Measurements from ENCODE around the gene BEST3. TPM values are rescaled to one million over a fixed set of nuclear protein-coding genes. Genes with fewer than 3 reads are reported as not detected.

Gene BEST3
- polyA plus RNA-seq, 1 experiment, result not detected

DNA sequence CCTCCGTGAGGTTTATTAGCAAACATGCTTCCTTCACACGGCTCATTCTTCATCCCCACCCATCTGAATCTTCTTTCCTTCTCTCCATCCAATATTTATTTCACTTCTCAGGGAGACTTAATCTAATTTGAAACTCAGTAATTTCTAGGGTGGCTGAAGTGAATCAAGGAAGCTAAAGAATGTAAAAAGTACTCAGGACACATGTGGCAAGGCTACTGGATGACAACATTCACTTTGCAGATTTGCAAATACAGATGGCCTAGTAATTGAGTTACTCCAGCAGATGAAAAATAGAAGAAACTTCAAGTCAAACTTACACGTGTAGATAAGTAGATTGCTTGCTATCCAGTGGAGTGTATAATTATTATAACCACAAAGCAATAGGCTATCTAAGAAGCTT, 15.4 kb upstream of the BEST3 start:
- ChIA-PET CTCF (no interaction called here), POLR2A (no interaction called here)
- TF ChIP-seq, protein P1, sequence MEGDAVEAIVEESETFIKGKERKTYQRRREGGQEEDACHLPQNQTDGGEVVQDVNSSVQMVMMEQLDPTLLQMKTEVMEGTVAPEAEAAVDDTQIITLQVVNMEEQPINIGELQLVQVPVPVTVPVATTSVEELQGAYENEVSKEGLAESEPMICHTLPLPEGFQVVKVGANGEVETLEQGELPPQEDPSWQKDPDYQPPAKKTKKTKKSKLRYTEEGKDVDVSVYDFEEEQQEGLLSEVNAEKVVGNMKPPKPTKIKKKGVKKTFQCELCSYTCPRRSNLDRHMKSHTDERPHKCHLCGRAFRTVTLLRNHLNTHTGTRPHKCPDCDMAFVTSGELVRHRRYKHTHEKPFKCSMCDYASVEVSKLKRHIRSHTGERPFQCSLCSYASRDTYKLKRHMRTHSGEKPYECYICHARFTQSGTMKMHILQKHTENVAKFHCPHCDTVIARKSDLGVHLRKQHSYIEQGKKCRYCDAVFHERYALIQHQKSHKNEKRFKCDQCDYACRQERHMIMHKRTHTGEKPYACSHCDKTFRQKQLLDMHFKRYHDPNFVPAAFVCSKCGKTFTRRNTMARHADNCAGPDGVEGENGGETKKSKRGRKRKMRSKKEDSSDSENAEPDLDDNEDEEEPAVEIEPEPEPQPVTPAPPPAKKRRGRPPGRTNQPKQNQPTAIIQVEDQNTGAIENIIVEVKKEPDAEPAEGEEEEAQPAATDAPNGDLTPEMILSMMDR (IDR thresholded peaks at IDR 0.05; ENCODE audit: insufficient read depth, low read depth, low read length), result no peak
- Histone ChIP-seq H3K4me3 (ENCODE audit: low read depth, low read length) (no peak overlapping the region), H3K36me3 (ENCODE audit: control insufficient read depth, insufficient read depth, low read length) (no peaks in the 10 kb centered on the region), H3K27me3 (ENCODE audit: control insufficient read depth, insufficient read depth, low read length) (no peaks in the 10 kb centered on the region)
- DNase-seq (ENCODE audit: low read depth), result no peak

DNA sequence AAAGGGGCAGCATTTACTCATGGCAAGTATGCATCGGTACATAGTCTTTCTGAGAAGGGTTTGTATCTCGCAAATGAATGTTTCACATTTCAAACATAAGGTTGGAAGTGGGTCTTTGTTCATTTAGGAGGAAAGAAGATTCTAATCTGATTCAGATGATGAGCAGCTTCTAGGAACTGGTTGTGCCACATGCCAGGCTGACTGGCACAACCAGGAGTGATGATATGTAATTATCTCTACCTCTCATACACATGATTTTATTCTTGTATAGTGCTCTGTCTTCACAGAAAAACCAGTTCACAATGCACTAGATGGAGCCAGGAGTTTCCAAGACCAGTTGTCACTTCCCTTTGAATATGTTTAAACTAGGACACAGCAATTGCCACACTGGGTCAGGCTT, 13.7 kb upstream of the BEST3 start:
- H3K36me3 ChIP-seq (ENCODE audit: control insufficient read depth, insufficient read depth, low read length), result no peaks in the 10 kb centered on the region
- H3K27me3 ChIP-seq (ENCODE audit: control insufficient read depth, insufficient read depth, low read length), result no peaks in the 10 kb centered on the region
- no peak overlapping the region for H3K4me3 ChIP-seq (ENCODE audit: low read depth, low read length)
- DNase-seq (ENCODE audit: low read depth), result no peak
- ChIA-PET CTCF (interaction anchor here (0.6 kb wide), 1 partner anchor 81 kb away, joined by 4 read pairs; no protein-coding TSS in a partner anchor), POLR2A (no interaction called here)
- TF ChIP-seq, protein P1 (IDR thresholded peaks at IDR 0.05; ENCODE audit: insufficient read depth, low read depth, low read length), result no peak

DNA sequence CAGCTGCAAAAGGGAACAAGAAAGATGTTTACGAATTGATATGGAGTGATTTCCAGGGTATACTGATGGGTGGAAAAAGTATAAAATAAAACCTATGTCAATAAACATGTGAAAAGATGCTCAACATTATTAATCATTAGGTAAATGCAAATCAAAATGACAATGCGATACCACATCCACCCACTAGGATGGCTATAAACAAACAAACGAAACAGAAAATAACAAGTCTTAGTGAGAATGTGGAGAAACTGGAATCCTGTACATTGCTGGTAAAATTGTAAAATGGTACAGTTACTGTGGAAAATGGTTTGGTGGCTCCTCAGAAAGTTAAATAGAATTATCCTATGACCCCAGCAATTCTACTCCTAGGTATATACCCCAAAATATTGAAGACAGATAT, 9.5 kb upstream of the BEST3 start:
- Histone ChIP-seq H3K27me3 (ENCODE audit: control insufficient read depth, insufficient read depth, low read length) (no peaks in the 10 kb centered on the region; the same call in 1 of the 2 replicates), H3K4me3 (ENCODE audit: low read depth, low read length) (no peak overlapping the region), H3K36me3 (ENCODE audit: control insufficient read depth, insufficient read depth, low read length) (no peaks in the 10 kb centered on the region)
- ChIA-PET POLR2A (no interaction called here), CTCF (no interaction called here)
- TF ChIP-seq, protein P1 (IDR thresholded peaks at IDR 0.05; ENCODE audit: insufficient read depth, low read depth, low read length), result no peak
- DNase-seq (ENCODE audit: low read depth), result no peak

DNA sequence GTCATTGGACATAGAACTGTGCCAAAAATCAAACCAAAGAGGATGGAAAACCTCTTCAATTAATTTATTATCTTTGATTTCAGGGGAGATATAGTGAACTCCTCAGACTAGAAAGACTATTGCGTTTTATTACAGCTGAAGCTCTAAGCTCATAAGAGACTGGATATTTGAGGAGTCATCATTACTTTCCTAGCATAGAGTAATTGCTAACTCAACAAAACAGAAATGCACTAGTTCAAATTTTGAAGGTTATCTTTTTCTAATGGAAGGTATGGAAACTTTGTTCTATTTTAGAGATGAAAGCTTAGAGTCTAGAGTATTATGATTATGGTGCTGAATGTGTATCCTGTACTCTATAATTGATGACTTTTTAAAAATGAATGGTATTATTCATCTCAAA, 5.3 kb upstream of the BEST3 start:
- POLR2A ChIA-PET, result no interaction called here
- H3K36me3 ChIP-seq (ENCODE audit: control insufficient read depth, insufficient read depth, low read length), result no peaks in the 10 kb centered on the region

DNA sequence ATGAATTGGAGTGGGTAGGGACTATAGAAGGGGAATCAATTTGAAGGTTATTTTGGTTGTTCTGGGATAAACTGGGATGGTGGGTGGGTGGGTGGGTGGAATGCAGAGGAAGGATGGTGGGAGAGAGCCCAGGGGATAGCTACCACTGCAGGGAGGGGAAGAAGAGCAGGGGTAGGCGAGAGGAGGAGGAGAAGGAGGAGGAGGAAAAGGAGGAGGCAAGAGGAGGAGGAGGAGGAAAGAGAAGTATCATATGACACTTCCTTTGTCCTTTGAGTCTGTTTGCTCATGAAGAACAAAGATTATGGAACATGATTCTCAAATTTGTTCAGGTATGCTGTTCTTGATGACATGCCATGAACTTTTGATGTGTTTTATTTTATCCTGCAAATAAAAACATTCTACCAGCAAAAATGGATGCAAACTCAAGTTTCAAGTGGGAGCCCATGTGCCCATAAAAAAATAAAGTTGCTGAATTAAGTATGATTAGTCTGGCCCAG, 4.1 kb upstream of the BEST3 start:
- DNase-seq (ENCODE audit: low read depth), result no peak

More for the DNA sequence above, 5.3 kb upstream of the BEST3 start:
- TF ChIP-seq, protein P1 (IDR thresholded peaks at IDR 0.05; ENCODE audit: insufficient read depth, low read depth, low read length), result no peak
- no peak for DNase-seq (ENCODE audit: low read depth)
- no peaks in the 10 kb centered on the region; the same call in none of the 2 replicates for H3K27me3 ChIP-seq (ENCODE audit: control insufficient read depth, insufficient read depth, low read length)
- no peak overlapping the region for H3K4me3 ChIP-seq (ENCODE audit: low read depth, low read length)
- CTCF ChIA-PET, result interaction anchor here (1.4 kb wide), 1 partner anchor 12 kb away, joined by 3 read pairs; no protein-coding TSS in a partner anchor

More for the DNA sequence above, 4.1 kb upstream of the BEST3 start:
- H3K4me3 ChIP-seq (ENCODE audit: low read depth, low read length), result no peak overlapping the region
- ChIA-PET CTCF (interaction anchor here (0.6 kb wide), 1 partner anchor 584 kb away, joined by 3 read pairs; no protein-coding TSS in a partner anchor), POLR2A (no interaction called here)
- TF ChIP-seq, protein P1 (IDR thresholded peaks at IDR 0.05; ENCODE audit: insufficient read depth, low read depth, low read length), result no peak
- no peaks in the 10 kb centered on the region; the same call in none of the 2 replicates for H3K27me3 ChIP-seq (ENCODE audit: control insufficient read depth, insufficient read depth, low read length)
- H3K36me3 ChIP-seq (ENCODE audit: control insufficient read depth, insufficient read depth, low read length), result no peaks in the 10 kb centered on the region
